HG03460 (cell line): ENCODE results near the gene RSRC1.
"Not testable (repeated sequence)": the region's sequence is repeated elsewhere in the genome, so short reads cannot be mapped to it uniquely, and the experiment has no call there.

ENCODE experiments used
- ATAC-seq: cut with Tn5 transposase; IDR thresholded peaks from one replicate; pipeline ENCODE4 v1.9.1; 2021; ENCODE audit not compliant: unreplicated experiment

Gene RSRC1

DNA sequence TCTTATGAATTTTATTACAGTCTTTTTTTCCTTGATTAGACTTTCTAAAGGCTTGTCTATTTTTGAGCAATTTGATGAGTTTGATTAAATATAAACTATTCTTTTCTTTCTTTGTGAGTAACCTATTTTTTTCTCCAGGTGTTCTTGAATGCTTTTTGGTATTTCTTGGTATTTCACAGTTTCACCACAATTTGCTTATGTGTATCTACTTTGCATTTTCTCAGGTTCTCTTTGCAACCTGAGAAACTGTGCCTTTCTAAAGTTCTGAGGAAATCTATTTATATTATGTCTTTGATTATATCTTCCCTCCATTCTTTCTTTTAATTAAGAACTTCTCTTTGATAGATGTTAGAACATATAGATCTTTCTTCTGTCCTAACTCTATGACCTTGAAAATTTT, 344.0 kb downstream of the RSRC1 start:
- ATAC-seq, result no peak

GRCh38 chr3:158455406-158455805, 345.5 kb downstream of the RSRC1 start:
- ATAC-seq, result no peak

GRCh38 chr3:158456114-158456513, 346.2 kb downstream of the RSRC1 start:
- no peak for ATAC-seq

- no peak for ATAC-seq
Observed at GRCh38 chr3:158458464-158458863, 348.6 kb downstream of the RSRC1 start.

DNA sequence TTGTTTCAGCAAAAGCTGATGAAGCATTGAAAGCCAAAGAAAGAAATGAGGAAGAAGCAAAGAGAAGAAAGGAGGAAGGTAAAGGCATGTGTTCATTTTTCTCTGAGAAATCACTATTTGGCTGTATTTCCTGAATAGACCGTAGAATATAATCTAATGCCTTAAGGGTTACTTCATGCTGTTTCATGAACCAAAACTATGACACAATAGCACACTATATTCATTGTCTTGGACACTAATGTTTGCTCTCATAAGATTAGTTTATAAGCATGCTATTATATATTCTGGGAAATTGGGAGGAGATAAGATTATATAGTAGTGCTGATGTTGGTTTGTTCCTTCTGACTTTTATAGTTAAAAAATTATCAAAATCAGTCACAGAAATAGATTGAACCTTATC, 351.0 kb downstream of the RSRC1 start:
- ATAC-seq, result no peak

DNA sequence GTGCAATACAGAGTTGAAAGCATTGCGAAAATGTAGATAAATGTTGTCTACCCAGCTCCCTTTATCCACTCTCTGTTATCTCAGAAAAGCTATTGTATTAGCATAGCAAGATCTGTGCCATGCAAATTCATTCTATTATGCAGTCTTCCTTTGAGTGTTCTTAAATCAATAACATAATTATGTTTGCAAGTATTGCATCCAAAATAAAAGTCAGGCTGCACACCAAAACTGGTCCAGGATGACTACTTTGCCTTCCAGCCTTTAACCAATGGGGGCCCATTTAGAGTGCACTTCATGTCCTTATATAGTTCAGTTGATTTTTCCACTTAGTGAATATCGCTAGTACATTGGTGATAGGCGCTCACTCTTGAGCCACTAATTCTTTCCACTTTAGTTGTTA, 353.7 kb downstream of the RSRC1 start:
- no peak for ATAC-seq

DNA sequence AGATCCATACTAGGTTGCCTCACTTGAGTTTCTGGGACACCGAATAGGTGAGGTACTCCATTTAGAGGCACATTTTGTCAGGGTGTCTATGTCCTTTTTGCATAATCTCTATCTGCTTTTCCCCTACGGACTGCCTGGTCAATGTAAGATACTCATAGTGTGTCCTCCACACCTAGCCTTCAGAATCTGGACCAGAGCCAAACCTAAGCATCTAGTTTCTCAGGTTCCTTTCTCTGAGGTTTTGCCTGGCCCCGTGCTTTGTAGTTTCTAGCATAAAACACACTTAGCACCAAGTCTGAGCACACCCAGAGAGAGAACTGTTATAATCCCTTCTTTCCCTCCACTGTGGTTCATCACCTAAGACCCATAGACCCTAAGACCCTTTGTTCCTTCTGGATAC, 355.2 kb downstream of the RSRC1 start:
- ATAC-seq, result peak; percentile 78

DNA sequence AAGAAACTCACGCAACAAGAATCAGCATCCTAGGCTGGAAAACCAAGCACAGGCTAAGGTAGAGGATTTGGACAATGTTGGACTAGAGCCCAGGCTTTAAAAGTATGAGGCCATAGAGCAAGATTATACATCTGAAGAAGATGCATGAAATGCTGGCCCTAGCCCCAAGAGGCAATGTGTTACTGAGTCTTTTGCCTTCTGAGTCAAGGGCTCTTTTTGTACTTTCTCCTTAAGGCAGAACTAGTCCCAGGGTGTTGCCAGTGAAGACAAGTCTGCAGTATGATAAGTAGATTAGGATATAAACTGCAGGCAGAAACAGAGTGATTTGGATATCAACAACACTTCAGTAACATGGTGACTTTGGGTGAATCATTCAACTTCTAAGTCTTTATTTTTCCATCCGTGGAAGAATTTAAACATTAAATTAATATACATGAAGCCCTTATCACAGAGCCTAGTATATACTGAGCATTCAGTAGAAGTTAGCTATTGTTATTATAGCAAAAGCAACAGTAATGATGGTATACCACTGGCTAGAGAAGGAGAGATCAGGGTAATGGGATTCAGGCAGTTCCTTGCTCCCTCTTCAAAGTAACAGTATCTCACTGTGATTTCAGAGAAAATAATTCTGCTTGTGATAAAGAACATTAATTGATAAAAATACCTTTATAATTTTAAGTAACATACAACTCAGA, 361.2 kb downstream of the RSRC1 start:
- no peak for ATAC-seq

- no peak for ATAC-seq
Observed at GRCh38 chr3:158471639-158472294, 361.9 kb downstream of the RSRC1 start.

DNA sequence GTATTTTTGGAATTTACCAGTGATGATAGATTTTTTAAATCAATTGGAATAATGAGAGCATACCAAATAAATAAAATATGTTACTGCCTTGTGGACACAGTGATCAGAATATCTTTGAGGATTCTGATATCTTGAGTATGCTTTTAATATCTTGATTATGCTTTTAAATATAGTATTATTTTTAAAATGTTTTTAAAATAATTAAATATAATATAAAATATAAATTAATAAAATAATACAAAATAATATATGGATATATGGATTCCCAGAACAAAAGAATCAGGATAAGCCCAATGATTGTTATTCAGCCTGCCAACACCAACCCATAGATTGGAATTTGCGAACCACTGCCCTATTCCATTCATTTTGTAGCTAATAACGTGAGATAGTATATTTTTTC, 369.2 kb downstream of the RSRC1 start:
- no peak for ATAC-seq

GRCh38 chr3:158483701-158484235, 373.9 kb downstream of the RSRC1 start:
- ATAC-seq, result no peak

GRCh38 chr3:158486200-158486599, 376.3 kb downstream of the RSRC1 start:
- no peak for ATAC-seq

DNA sequence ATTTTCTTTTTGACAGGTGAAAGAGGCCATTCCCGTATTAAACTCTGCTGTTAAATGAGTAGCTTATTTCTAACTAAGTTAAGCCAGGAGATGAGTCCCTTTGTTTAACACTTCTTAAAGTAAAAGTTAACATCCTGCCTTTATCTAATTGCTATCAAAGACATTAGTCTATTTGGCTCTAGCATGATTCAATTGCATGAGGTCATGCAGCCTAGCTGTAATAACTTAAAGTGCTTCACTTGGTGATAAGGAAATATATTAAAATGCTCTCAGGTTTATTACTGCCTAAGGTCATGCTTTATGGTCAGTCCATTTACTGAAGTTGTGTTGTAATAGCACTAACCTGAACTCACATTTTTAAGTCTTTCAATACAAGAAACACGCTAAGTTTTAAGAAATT, 378.8 kb downstream of the RSRC1 start:
- no peak for ATAC-seq

- ATAC-seq, result no peak
Observed at GRCh38 chr3:158489181-158489580, 379.3 kb downstream of the RSRC1 start.

GRCh38 chr3:158491968-158492367, 382.1 kb downstream of the RSRC1 start:
- ATAC-seq, result no peak

DNA sequence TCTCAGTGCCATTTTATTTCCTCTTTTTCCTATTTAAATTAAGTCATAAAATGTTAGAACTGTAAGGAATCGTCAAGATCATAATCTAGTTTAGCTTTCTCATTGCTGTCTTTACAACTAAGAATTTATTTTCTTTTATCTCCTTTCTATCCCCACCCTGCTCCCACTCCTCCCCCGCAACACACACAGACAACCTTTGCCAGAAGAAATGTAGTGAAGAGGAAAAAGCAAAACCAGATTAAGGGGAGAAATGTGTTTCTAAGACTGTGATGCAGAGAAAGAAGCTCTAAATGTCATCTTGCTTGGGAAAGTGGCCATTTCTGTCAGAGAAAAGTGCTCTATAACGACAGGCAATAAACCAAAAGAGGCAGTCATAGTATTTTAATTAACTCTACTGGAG, 382.8 kb downstream of the RSRC1 start:
- ATAC-seq, result no peak

GRCh38 chr3:158493931-158494330, 384.0 kb downstream of the RSRC1 start:
- no peak for ATAC-seq

GRCh38 chr3:158494673-158495072, 384.8 kb downstream of the RSRC1 start:
- no peak for ATAC-seq

- ATAC-seq, result not testable (repeated sequence)
Observed at GRCh38 chr3:158495398-158495902, 385.6 kb downstream of the RSRC1 start.

DNA sequence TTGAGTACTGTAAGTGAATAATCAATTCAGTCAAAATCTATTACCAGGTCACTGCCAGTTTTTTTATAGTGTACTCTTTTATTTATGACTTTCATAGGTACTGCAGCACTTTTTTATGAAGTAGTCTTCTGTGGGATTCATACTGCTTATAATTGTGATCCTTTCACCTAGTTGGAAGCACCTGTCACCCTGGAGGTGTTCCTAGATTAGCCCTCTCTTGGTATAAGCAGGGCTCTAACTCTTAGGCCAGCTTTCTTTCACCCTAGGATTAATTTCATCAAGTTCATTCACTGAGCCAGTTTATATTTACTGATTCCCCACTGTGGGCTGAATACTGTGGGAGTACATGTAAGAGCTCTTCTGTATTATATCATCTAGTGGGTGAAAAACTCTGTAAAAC, 395.2 kb downstream of the RSRC1 start:
- no peak for ATAC-seq

DNA sequence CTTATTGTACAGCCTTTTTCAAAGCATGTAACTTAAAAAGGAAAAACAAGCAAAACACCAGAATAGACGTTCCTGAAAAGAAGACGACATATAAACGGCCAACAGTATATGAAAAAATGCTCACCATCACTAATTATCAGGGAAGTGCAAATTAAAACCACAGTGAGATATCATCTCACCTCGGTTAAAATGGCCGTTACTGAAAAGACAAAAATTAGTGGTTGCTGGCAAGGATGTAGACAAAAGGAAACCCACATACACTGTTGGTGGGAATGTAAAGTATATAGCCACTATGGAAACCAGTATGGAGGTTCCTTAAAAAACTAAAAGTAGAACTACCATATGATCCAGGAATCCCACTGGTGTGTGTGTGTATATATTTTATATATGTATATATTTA, 396.6 kb downstream of the RSRC1 start:
- no peak for ATAC-seq

GRCh38 chr3:158508481-158508880, 398.6 kb downstream of the RSRC1 start:
- no peak for ATAC-seq
